Left hindlimb (tissue), 1 donor: ENCODE data around the gene THOC2.

Experiments used
- DNase-seq: peaks from one replicate; pipeline ENCODE4 v3.0.0-alpha.2; 2018

The THOC2 gene

DNA sequence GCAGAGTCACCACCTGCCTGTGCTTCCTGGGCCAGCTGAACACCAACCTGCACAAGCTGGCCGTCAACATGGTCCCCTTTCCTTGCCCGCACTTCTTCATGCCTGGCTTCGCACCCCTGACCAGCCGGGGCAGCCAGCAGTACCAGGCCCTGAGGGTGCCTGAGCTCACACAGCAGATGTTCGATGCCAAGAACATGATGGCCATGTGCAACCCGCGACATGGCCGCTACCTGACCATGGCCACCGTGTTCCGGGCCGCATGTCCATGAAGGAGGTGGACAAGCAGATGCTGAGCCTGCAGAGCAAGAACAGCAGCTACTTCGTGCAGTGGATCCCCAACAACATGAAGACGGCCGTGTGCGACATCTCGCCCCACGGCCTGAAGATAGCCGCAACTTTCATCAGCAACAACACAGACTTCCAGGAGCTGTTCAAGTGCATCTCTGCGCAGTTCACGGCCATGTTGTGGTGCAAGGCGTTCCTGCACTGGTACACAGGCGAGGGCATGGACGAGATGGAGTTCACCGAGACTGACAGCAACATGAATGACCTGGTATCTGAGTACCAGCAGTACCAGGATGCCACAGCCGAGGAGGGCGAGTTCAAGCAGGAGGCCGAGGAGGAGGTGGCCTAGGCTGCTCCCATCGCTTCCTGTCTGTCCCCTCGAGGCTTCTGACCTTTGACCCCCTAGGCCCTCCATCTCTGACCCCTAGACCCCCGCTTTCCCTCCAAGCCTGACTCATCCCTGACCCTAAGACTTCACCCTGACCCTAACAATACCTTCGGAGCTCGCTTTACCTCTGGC is 170.3 kb downstream of the THOC2 start:
- DNase-seq: no peak

DNA sequence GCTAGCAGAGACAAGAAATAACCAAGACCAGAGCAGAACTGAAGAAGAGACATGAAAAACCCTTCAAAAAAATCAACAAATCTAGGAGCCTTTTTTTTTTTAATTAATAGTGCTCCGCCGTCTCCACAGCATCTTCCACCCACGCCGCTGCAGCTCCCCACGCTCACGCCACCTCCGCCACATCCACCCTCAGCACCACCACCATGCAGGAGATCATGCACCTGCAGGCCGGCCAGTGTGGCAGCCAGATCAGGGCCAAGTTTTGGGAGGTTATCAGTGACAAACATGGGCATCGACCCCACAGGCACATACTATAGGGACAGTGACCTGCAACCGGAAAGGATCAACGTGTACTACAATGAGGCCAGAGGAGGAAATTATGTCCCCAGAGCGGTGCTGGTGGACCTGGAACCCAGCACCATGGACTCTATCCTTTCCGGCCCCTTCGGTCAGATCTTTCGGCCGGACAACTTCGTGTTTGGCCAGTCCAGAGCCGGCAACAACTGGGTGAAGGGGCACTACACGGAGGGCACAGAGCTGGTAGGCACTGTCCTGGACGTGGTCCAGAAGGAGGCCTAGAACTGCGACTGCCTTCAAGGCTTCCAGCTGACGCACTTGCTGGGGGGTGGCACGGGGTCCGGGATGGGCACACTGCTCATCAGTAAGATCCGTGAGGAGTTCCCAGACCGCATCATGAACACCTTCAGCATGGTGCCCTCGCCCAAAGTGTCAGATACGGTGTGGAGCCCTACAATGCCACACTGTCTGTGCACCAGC is 171.2 kb downstream of the THOC2 start:
- no peak for DNase-seq

DNA sequence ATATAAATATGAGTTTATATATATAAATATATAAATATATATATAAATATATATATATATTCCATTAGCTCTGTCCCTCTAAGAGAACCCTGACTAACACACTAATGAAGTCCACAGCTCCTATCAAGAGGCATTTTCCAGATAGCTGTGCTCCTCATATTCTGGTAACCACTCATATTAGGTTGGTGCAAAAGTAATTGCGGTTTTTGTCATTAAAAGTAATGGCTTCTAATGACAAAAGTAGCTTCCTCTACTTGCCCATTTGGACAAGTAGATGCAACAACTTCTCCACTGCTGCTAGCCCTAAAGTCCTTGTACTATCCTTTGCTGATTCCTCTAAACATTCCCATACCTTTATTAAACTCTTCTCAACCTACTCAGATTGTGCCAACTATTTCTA is 182.0 kb downstream of the THOC2 start:
- DNase-seq: no peak
